Ascending aorta (tissue), 2 donors: ENCODE measurements around the gene SAE1. TPM values are rescaled to one million over a fixed set of nuclear protein-coding genes. Genes with fewer than 3 reads are reported as not detected.
"Not testable (repeated sequence)": the region's sequence is repeated elsewhere in the genome, so short reads cannot be mapped to it uniquely, and the experiment has no call there.

ENCODE experiments used
- DNase-seq, 2 donors: peaks; one replicate each; pipeline ENCODE4 v3.0.0-alpha.2; 2019; ENCODE audit warnings: low spot score in 2 of 2
- H3K27ac ChIP-seq, 2 donors: fragments of 200-600 bp; sonication (generic); one replicate each; pipeline ENCODE4 v1.5.1; 2016 to 2017; ENCODE audit warnings: mild to moderate bottlenecking in 1 of 2
- H3K27me3 ChIP-seq: fragments of 200-600 bp; sonication (generic); one replicate; pipeline ENCODE4 v1.5.1; 2017
- H3K36me3 ChIP-seq, 2 donors: fragments of 200-600 bp; sonication (generic); one replicate each; pipeline ENCODE4 v1.5.1; 2016
- H3K4me1 ChIP-seq, 2 donors: fragments of 200-600 bp; sonication (generic); one replicate each; pipeline ENCODE4 v1.5.1; 2016 to 2017; ENCODE audit warnings: mild to moderate bottlenecking in 1 of 2
- H3K4me3 ChIP-seq, 2 donors: fragments of 200-600 bp; sonication (generic); one replicate each; pipeline ENCODE4 v1.5.1; 2016 to 2017; ENCODE audit warnings: mild to moderate bottlenecking in 1 of 2
- H3K9me3 ChIP-seq, 2 donors: fragments of 200-600 bp; sonication (generic); one replicate each; pipeline ENCODE4 v1.5.1; 2016
- CTCF ChIP-seq, 3 experiments: fragments of 200-600 bp in 2 of 3; fragments of 450-650 bp in 1 of 3; sonication (generic) in 2 of 3; IDR thresholded peaks; one replicate each; pipeline ENCODE4 v1.5.1; 2016 to 2019; ENCODE audit warnings: antibody characterized with exemption in 3 of 3, mild to moderate bottlenecking in 1 of 3, moderate library complexity in 1 of 3
- intact Hi-C: fragments of 100-400 bp; cut with DNase I; formaldehyde crosslinking; loops from one replicate; pipeline ENCODE4 v1.15.1; 2023
- total RNA-seq: library from RNA; depleted of rRNA; stranded (reverse); fragments of >200 nt; gene quantifications from one replicate; pipeline ENCODE4 v1.1.0, GENCODE V29; 2016

The SAE1 gene
- total RNA-seq, 1 donor from 2014 or later: 54.4 TPM

GRCh38 chr19:47247308-47247990 is 116.8 kb downstream of the SAE1 start:
- no peak overlapping the region for H3K4me3 ChIP-seq
- no peak overlapping the region for H3K27ac ChIP-seq
- no peaks in the 10 kb centered on the region for H3K9me3 ChIP-seq
- intact Hi-C loops: loop anchor here (1.0 to 10.0 kb wide), 2 partner anchors 98 to 623 kb away; partner anchors contain the start of gene PTGIR
- peak; percentile 88 to 91 (median 89) for TF ChIP-seq CTCF (IDR thresholded peaks at IDR 0.05)
- peaks cover 10 to 14% of the 10 kb centered on the region in 2 donors for H3K4me1 ChIP-seq
- H3K36me3 ChIP-seq: no peaks in the 10 kb centered on the region
- no peaks in the 10 kb centered on the region for H3K27me3 ChIP-seq
- DNase-seq: peak in 1 of 2 donors; percentile 90

- peaks cover 0 to 12% of the 10 kb centered on the region in 2 donors for H3K4me1 ChIP-seq
- H3K4me3 ChIP-seq, intact Hi-C loops, H3K9me3 ChIP-seq, H3K27me3 ChIP-seq, DNase-seq, H3K36me3 ChIP-seq, H3K27ac ChIP-seq: not testable (repeated sequence)
Observed at GRCh38 chr19:47253016-47253415, 122.4 kb downstream of the SAE1 start.

- H3K4me3 ChIP-seq: no peak overlapping the region
- intact Hi-C loops: no loop called here
- H3K36me3 ChIP-seq: peaks cover 2 to 3% of the 10 kb centered on the region in 2 donors
- TF ChIP-seq CTCF (IDR thresholded peaks at IDR 0.05): no peak
- peaks cover 0 to 17% of the 10 kb centered on the region in 2 donors for H3K4me1 ChIP-seq
- H3K27me3 ChIP-seq: no peaks in the 10 kb centered on the region
- no peaks in the 10 kb centered on the region for H3K9me3 ChIP-seq
- no peak overlapping the region for H3K27ac ChIP-seq
- no peak for DNase-seq
Observed at GRCh38 chr19:47253467-47253881, 122.8 kb downstream of the SAE1 start.

- Histone ChIP-seq H3K36me3 (peaks cover 7% of the 10 kb centered on the region in 2 donors), H3K27me3 (no peaks in the 10 kb centered on the region), H3K4me1 (peaks cover 0 to 22% of the 10 kb centered on the region in 2 donors), H3K9me3 (no peaks in the 10 kb centered on the region), H3K4me3 (no peak overlapping the region), H3K27ac (no peak overlapping the region)
- intact Hi-C loops: no loop called here
- DNase-seq: no peak
- no peak for TF ChIP-seq CTCF (IDR thresholded peaks at IDR 0.05)
Observed at GRCh38 chr19:47253970-47254369, 123.3 kb downstream of the SAE1 start.

GRCh38 chr19:47255879-47256692 is 125.5 kb downstream of the SAE1 start, which contains the start of gene CCDC9:
CCDC9 (plus strand) TSS chr19:47256525; CDS start chr19:47258401, 1,876 bp downstream.
- Histone ChIP-seq H3K27ac (peak within 1 kb of the TSS; percentile 96 to 98), H3K27me3 (no peaks in the 10 kb centered on the region), H3K4me3 (peak within 1 kb of the TSS; percentile 64 to 72), H3K36me3 (peaks cover 22 to 28% of the 10 kb centered on the region in 2 donors), H3K9me3 (no peaks in the 10 kb centered on the region), H3K4me1 (peaks cover 0 to 29% of the 10 kb centered on the region in 2 donors)
- intact Hi-C loops: loop anchor here (1.0 to 2.0 kb wide), 4 partner anchors 29 to 395 kb away; partner anchors contain the start of genes ARHGAP35, TMEM160 and ZC3H4
- peak; percentile 88 to 98 for DNase-seq
- TF ChIP-seq CTCF (IDR thresholded peaks at IDR 0.05): no peak
